ENCODE measurements around the gene NTSR1. TPM values are rescaled to one million over a fixed set of nuclear protein-coding genes. Genes with fewer than 3 reads are reported as not detected.
"Not testable (repeated sequence)": the region's sequence is repeated elsewhere in the genome, so short reads cannot be mapped to it uniquely, and the experiment has no call there.

NTSR1 gene
- total and polyA plus RNA-seq, 7 experiments from 2014 or later: 0.11 to 0.78 (median 0.14) TPM; not detected in 3

DNA sequence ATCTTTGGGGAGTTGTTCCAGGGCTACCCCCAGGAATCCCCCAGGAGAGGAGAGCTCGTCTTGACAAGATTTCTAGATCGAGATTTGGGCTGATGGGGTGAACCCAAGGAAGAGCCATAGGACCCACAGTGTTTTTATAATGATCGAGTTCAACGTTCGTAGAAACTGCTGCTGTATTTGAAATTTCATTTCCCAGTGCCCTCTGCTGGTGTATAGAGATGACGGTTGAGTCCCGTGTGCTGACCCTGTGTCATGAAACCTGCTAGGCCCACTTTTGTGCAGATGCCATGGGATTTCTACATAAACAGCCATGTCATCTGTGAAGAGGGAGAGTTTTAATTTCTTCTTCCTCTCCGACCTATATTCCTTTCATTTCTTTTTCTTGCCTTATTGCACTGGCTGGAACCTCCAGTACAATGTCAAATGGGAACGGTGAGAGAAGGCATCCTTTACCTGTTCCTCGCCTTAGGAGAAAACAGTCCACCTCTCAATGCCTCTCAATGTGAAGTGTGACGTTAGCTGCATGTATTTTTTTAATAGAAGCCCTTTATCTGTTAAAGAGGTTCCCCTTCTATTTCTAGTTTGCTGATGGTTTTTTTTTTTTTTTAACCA is 28.6 kb upstream of the NTSR1 start:
- no peak for ATAC-seq
- no peak overlapping the region for H3K4me3 ChIP-seq (ENCODE audit: low read length)
- H3K36me3 Mint-ChIP-seq: peaks cover 0 to 18% (median 0%) of the 10 kb centered on the region in 5 donors
- peaks cover 0 to 15% (median 3%) of the 10 kb centered on the region in 11 donors for H3K9me3 Mint-ChIP-seq
- intact Hi-C loops (cut with micrococcal nuclease): no loop called here
- no peaks in the 10 kb centered on the region for H3K27me3 ChIP-seq (ENCODE audit: control insufficient read depth in 2 of 2, insufficient read depth in 2 of 2, low read length in 2 of 2)
- H3K4me3 Mint-ChIP-seq: no peak overlapping the region
- H3K27ac ChIP-seq (ENCODE audit: low read depth, low read length): no peak overlapping the region
- H3K27me3 Mint-ChIP-seq: peaks cover 0 to 2% (median 0%) of the 10 kb centered on the region in 5 donors
- no peak for DNase-seq
- no peaks in the 10 kb centered on the region for H3K9me3 ChIP-seq (ENCODE audit: control insufficient read depth in 2 of 3, low read length in 3 of 3)
- no peak overlapping the region for H3K27ac Mint-ChIP-seq
- ChIA-PET CTCF (interaction anchor here (1.2 kb wide), 1 partner anchor 11 kb away, joined by 3 read pairs; no protein-coding TSS in a partner anchor), POLR2A (no interaction called here)
- no peaks in the 10 kb centered on the region for H3K4me1 ChIP-seq (ENCODE audit: control insufficient read depth in 2 of 2, insufficient read depth in 2 of 2, low read length in 2 of 2)
- H3K4me1 Mint-ChIP-seq: peaks cover 4 to 10% (median 5%) of the 10 kb centered on the region in 7 donors
- no peaks in the 10 kb centered on the region for H3K36me3 ChIP-seq (ENCODE audit: control insufficient read depth in 2 of 3, insufficient read depth in 3 of 3, low read length in 3 of 3)

DNA sequence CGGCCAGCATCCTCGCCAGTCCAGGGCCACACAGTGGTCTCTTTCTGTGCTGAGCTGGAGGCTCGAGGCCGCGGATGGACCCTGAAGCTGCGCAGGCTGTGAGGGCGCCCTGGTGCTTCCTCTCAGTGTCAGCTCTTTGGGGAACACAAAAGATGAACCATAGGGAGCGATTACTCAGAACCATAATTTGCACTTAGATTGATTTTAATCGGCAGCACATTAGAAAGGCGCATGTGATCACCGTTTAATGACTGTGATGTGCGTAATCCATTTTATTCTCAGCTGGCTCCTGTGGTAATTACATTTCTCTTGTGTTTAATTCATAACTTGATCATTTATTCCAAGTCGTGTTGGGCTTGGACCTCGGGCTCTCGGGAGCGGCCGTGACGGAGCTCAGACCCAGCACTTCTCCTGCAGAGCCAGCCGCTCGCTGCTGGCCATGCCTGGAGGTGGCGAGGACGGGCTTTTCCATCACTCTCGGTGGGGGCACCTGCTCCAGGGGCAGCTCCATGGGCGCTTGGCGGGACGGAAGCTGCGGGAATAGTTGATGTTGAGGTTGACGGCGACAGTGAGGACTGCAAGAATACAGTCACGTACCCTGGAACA is 25.6 kb upstream of the NTSR1 start:
- no peaks in the 10 kb centered on the region for H3K9me3 ChIP-seq (ENCODE audit: control insufficient read depth in 2 of 3, low read length in 3 of 3)
- intact Hi-C loops (cut with micrococcal nuclease): no loop called here
- ATAC-seq: no peak
- H3K4me1 Mint-ChIP-seq: peaks cover 12 to 21% (median 17%) of the 10 kb centered on the region in 7 donors
- H3K4me3 ChIP-seq (ENCODE audit: low read length): no peak overlapping the region
- H3K9me3 Mint-ChIP-seq: peaks cover 0 to 15% (median 3%) of the 10 kb centered on the region in 11 donors
- no peak overlapping the region for H3K4me3 Mint-ChIP-seq
- no peak for DNase-seq
- peaks cover 0 to 17% (median 10%) of the 10 kb centered on the region in 5 donors for H3K27me3 Mint-ChIP-seq
- H3K4me1 ChIP-seq (ENCODE audit: control insufficient read depth in 2 of 2, insufficient read depth in 2 of 2, low read length in 2 of 2): no peaks in the 10 kb centered on the region
- H3K27me3 ChIP-seq (ENCODE audit: control insufficient read depth in 2 of 2, insufficient read depth in 2 of 2, low read length in 2 of 2): no peaks in the 10 kb centered on the region
- H3K36me3 ChIP-seq (ENCODE audit: control insufficient read depth in 2 of 3, insufficient read depth in 3 of 3, low read length in 3 of 3): no peaks in the 10 kb centered on the region
- H3K27ac ChIP-seq (ENCODE audit: low read depth, low read length): no peak overlapping the region
- CTCF ChIA-PET: no interaction called here
- no peak overlapping the region for H3K27ac Mint-ChIP-seq
- POLR2A ChIA-PET: no interaction called here
- H3K36me3 Mint-ChIP-seq: peaks cover 0 to 18% (median 0%) of the 10 kb centered on the region in 5 donors

DNA sequence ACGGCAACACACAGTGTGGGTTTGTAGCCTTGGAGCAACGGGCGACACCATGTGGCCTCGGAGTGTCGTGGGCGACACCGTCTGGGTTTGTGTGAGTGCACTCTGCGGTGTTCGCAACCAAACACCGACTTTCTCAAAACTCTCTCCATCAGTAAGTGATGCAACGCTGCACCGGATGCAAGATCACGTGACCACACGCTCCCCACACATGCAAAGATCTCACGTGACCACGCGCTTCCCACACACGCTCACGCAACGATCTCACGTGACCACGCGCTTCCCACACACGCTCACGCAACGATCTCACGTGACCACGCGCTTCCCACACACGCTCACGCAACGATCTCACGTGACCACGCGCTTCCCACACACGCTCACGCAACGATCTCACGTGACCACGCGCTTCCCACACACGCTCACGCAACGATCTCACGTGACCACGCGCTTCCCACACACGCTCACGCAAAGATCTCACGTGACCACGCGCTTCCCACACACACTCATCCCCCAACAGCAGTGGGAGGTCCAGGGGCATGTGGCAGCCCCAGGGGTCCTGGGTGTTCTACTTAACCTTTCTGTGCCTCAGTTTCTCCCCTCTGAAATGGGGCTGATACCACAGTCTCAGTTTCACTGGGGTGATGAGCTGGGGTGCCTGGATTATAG is 24.8 kb upstream of the NTSR1 start:
- H3K4me3 ChIP-seq (ENCODE audit: low read length); POLR2A ChIA-PET; intact Hi-C loops (cut with micrococcal nuclease); H3K4me3 Mint-ChIP-seq; H3K27ac Mint-ChIP-seq; H3K9me3 ChIP-seq (ENCODE audit: control insufficient read depth in 2 of 3, low read length in 3 of 3); H3K27ac ChIP-seq (ENCODE audit: low read depth, low read length); H3K36me3 ChIP-seq (ENCODE audit: control insufficient read depth in 2 of 3, insufficient read depth in 3 of 3, low read length in 3 of 3); H3K4me1 ChIP-seq (ENCODE audit: control insufficient read depth in 2 of 2, insufficient read depth in 2 of 2, low read length in 2 of 2); ATAC-seq; DNase-seq; H3K27me3 ChIP-seq (ENCODE audit: control insufficient read depth in 2 of 2, insufficient read depth in 2 of 2, low read length in 2 of 2): not testable (repeated sequence)
- H3K4me1 Mint-ChIP-seq: peaks cover 7 to 16% (median 13%) of the 10 kb centered on the region in 7 donors
- peaks cover 0 to 14% (median 0%) of the 10 kb centered on the region in 5 donors for H3K36me3 Mint-ChIP-seq
- H3K9me3 Mint-ChIP-seq: peaks cover 0 to 15% (median 3%) of the 10 kb centered on the region in 11 donors
- H3K27me3 Mint-ChIP-seq: peaks cover 0 to 16% (median 10%) of the 10 kb centered on the region in 5 donors
- CTCF ChIA-PET: interaction anchor here (0.6 kb wide), 1 partner anchor 126 kb away, joined by 3 read pairs; no protein-coding TSS in a partner anchor

DNA sequence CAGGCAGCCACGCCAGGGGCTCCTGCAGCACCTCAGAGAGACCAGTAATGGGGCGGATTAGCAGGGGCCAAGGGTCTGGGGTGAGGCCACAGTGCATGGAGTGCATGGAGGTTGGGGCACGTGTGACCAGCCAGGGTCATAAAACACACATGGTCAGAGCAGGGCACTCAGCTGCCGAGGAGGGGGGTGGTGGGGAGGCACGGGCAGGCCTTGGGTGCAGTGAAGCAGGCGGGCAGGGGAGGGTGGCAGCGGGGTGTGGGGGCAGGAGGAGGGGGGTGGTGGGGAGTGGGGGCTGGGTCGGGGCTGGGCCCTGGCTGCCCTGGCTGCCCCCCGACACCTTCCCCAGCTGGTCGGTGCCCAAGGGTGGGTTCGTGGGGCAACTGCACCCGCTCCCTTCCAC is 23.7 kb upstream of the NTSR1 start:
- POLR2A ChIA-PET: no interaction called here
- peaks cover 0 to 16% (median 10%) of the 10 kb centered on the region in 5 donors for H3K27me3 Mint-ChIP-seq
- no peak overlapping the region for H3K27ac Mint-ChIP-seq
- Histone ChIP-seq H3K27me3 (ENCODE audit: control insufficient read depth in 2 of 2, insufficient read depth in 2 of 2, low read length in 2 of 2) (no peaks in the 10 kb centered on the region), H3K4me3 (ENCODE audit: low read length) (no peak overlapping the region), H3K9me3 (ENCODE audit: control insufficient read depth in 2 of 3, low read length in 3 of 3) (no peaks in the 10 kb centered on the region), H3K27ac (ENCODE audit: low read depth, low read length) (no peak overlapping the region), H3K36me3 (ENCODE audit: control insufficient read depth in 2 of 3, insufficient read depth in 3 of 3, low read length in 3 of 3) (no peaks in the 10 kb centered on the region), H3K4me1 (ENCODE audit: control insufficient read depth in 2 of 2, insufficient read depth in 2 of 2, low read length in 2 of 2) (no peaks in the 10 kb centered on the region)
- peaks cover 6 to 15% (median 12%) of the 10 kb centered on the region in 7 donors for H3K4me1 Mint-ChIP-seq
- H3K4me3 Mint-ChIP-seq: no peak overlapping the region
- no peak for ATAC-seq
- H3K9me3 Mint-ChIP-seq: peaks cover 0 to 10% (median 0%) of the 10 kb centered on the region in 11 donors
- no peak for DNase-seq
- CTCF ChIA-PET: no interaction called here
- peaks cover 0 to 8% (median 0%) of the 10 kb centered on the region in 5 donors for H3K36me3 Mint-ChIP-seq
- intact Hi-C loops (cut with micrococcal nuclease): no loop called here

DNA sequence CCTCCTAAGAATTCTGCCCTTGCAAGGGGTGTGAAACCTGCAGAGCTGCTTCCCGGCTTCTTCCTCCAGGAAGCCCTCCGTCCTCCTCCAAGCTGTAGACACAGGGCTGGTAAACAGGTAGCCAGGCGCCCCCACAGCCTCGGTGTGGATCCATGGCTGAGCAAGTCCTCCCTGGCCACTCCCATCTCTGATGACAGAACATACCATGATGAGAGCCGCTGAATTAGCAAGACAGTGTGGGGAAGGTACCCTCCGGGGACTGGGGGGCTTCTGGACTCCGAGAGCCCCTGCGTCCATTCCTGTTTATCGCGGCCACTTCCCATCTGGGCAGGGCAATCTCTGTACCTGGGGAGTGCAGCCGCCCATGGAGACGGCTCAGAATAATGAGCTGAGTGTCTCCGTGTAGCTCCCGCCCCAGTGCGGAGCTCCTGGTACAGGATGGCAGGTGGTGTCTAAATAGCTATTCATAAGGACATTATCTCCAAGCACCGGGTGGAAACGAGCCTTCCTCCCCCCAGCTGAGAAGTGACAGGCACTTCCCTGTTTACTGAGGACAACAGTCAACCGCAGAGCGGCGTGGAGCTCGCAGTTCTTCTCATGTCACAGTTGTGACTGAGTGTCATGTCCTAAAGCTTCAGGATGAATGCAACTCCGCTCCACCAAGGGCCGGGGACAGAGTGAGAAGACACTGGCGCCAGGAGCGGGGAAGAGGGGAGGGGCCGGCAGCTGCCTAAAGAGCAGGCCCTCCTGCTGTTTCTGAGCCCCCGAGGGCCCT is 22.7 kb upstream of the NTSR1 start:
- CTCF ChIA-PET: interaction anchor here (0.6 to 0.7 kb wide), 2 partner anchors 110 to 386 kb away, joined by 3 read pairs; partner anchors contain the start of gene MRGBP
- Mint-ChIP-seq H3K36me3 (peaks cover 0 to 3% (median 0%) of the 10 kb centered on the region in 5 donors), H3K4me3 (peak overlapping the region in 9 of 10 donors; percentile 20 to 76 (median 42)), H3K4me1 (peaks cover 6 to 17% (median 12%) of the 10 kb centered on the region in 7 donors), H3K27ac (peak overlapping the region in 1 of 9 donors; percentile 60), H3K9me3 (peaks cover 0 to 2% (median 0%) of the 10 kb centered on the region in 11 donors), H3K27me3 (peaks cover 0 to 16% (median 10%) of the 10 kb centered on the region in 5 donors)
- Histone ChIP-seq H3K4me3 (ENCODE audit: low read length) (no peak overlapping the region), H3K9me3 (ENCODE audit: control insufficient read depth in 2 of 3, low read length in 3 of 3) (no peaks in the 10 kb centered on the region), H3K27ac (ENCODE audit: low read depth, low read length) (no peak overlapping the region), H3K4me1 (ENCODE audit: control insufficient read depth in 2 of 2, insufficient read depth in 2 of 2, low read length in 2 of 2) (no peaks in the 10 kb centered on the region), H3K27me3 (ENCODE audit: control insufficient read depth in 2 of 2, insufficient read depth in 2 of 2, low read length in 2 of 2) (no peaks in the 10 kb centered on the region), H3K36me3 (ENCODE audit: control insufficient read depth in 2 of 3, insufficient read depth in 3 of 3, low read length in 3 of 3) (no peaks in the 10 kb centered on the region)
- ATAC-seq (peak; percentile 90), DNase-seq (peak in 5 of 9 donors; percentile 14 to 36 (median 23))
- POLR2A ChIA-PET: interaction anchor here (0.6 kb wide), 1 partner anchor 55 kb away, joined by 3 read pairs; no protein-coding TSS in a partner anchor
- intact Hi-C loops (cut with micrococcal nuclease): loop anchor here in 1 of 2 donors (2.0 kb wide), 1 partner anchor 55 kb away; no protein-coding TSS in a partner anchor

Data from naive thymus-derived CD4-positive, alpha-beta T cell (primary cell).